Stimulated activated CD4-positive, alpha-beta T cell treated with anti-CD3 and anti-CD28 coated beads, Interleukin-12 subunit alpha, Interleukin-12 subunit beta, amount 100 ng/mL, for 4 hours (primary cell): Measurements from ENCODE around the gene HNF1A.

Experiments
- DNase-seq: peaks from one replicate; pipeline ENCODE4 v3.0.0-alpha.2; 2020

HNF1A gene

DNA sequence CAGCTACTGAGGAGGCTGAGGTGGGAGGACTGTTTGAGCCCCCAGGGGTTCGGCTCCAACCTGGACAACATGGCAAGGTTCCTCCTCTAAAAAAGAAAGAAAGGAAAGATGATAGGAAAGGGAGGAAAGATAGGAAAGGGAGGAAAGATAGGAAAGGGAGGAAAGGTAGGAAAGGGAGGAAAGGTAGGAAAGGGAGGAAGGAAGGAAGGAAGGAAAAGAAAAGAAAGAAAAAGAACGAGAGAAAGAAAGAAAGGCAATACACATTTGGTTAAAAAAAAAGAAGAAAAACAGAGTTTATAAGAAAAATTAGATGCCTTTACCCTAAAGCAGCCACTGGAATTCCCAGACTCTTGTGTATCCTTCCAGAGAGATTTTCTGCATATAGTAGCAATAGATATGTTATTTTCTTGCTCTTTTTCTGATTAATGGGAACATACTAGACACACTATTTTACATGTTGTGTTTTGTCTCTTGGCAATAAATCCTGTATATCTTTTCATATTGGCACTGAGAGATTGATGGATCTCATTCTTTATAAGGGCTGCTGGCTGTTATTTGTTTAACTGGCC, 12.2 kb downstream of the HNF1A start:
- DNase-seq, result no peak

- DNase-seq, result no peak
These were observed 13.6 kb downstream of the HNF1A start for GRCh38 chr12:120991965-120992364.

GRCh38 chr12:120992989-120993388, 14.6 kb downstream of the HNF1A start:
- no peak for DNase-seq

- DNase-seq, result no peak
These were observed 15.2 kb downstream of the HNF1A start for GRCh38 chr12:120993496-120993895.

DNA sequence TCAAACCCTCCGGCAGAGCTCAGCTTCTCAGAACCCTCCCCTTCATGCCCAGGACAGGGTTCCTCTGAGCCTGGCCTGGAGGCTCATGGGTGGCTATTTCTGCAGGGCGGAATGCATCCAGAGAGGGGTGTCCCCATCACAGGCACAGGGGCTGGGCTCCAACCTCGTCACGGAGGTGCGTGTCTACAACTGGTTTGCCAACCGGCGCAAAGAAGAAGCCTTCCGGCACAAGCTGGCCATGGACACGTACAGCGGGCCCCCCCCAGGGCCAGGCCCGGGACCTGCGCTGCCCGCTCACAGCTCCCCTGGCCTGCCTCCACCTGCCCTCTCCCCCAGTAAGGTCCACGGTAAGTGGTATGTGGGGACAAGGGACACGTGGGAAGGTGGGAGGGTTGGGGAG, 15.7 kb downstream of the HNF1A start:
- no peak for DNase-seq

DNA sequence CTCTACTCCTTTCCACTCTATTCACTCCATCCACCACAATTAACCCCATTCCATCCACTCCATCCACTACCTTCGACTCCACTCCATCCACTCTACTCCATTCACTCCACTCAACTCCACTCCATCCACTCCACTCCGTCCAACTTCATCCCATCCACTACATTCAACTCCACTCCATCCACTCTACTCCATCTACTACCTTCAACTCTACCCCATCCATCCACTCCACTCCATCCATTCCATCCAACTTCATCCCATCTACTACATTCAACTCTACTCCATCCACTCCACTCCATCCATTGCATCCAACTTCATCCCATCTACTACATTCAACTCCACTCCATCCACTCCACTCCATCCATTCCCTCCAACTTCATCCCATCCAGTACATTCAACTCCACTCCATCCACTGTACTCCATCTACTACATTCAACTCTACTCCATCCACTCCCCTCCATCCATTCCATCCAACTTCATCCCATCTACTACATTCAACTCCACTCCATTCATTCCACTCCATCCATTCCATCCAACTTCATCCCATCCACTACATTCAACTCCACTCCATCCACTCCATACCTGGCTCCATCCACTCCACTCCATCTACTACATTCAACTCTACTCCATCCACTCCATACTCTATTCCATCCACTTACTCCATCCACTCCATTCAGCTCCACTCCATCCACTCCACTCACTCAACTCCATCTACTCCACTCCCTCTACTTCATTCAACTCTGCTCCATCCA, 16.4 kb downstream of the HNF1A start:
- no peak for DNase-seq

DNA sequence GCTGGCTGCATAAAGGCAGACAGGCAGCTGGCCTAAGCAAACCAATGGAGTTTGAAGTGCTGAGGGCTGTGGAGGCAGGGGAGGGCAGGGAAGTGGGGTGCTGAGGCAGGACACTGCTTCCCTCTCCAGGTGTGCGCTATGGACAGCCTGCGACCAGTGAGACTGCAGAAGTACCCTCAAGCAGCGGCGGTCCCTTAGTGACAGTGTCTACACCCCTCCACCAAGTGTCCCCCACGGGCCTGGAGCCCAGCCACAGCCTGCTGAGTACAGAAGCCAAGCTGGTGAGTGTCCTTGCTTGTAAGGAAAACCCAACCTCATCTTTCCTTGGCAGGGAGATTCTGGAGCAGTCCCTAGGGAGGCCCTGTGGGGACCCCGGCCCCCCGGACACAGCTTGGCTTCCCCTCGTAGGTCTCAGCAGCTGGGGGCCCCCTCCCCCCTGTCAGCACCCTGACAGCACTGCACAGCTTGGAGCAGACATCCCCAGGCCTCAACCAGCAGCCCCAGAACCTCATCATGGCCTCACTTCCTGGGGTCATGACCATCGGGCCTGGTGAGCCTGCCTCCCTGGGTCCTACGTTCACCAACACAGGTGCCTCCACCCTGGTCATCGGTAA, 17.9 kb downstream of the HNF1A start:
- DNase-seq, result no peak

- no peak for DNase-seq
These were observed 19.1 kb downstream of the HNF1A start for GRCh38 chr12:120997448-120997847.

DNA sequence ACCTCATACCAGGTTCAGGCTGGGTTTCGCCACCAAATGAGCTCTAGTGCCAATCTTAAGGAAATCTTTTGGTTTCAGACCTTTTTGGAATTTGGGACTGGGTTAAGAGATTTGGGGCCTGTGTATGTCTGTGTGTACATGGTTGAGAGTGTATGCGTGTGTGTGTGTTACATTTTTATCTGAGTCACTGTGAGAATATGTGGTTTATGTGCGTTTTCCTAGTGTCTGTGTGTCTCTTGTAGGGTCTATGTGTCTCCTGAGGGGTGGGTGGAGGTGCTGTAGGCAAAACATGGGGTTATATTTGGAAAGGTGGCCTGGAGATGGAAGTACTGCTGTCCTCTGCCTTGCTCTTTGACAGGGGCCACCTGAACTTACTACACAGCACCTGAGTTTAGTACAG, 20.1 kb downstream of the HNF1A start:
- DNase-seq, result no peak

DNA sequence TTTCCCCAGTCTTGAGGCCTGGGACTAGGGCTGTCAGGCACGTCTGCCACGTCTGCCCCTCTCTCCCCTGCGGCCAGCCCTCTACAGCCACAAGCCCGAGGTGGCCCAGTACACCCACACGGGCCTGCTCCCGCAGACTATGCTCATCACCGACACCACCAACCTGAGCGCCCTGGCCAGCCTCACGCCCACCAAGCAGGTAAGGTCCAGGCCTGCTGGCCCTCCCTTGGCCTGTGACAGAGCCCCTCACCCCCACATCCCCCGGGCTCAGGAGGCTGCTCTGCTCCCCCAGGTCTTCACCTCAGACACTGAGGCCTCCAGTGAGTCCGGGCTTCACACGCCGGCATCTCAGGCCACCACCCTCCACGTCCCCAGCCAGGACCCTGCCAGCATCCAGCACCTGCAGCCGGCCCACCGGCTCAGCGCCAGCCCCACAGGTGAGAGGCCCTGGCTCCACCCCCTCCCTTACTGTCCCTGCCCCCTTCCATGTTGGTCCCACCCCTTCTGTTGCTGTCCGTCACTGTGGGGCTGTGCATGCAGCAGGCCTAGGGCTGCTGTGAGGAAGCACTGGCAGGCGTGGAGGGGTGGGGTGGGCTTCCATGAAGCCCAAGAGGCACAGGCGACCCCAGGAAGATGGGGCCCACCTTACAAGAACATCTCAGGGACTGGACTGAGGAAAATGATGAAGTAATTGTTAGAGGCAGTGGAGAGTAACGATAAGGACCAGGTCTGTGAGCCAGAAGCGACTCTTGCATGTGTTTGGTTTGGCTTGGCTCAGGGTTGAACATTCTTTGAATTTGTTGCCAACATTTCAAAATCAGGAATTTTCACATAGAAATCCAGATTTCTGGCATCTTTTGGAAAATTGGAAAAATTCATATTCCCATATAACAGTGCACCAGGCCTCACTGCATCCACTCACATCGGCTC, 21.1 kb downstream of the HNF1A start:
- no peak for DNase-seq

DNA sequence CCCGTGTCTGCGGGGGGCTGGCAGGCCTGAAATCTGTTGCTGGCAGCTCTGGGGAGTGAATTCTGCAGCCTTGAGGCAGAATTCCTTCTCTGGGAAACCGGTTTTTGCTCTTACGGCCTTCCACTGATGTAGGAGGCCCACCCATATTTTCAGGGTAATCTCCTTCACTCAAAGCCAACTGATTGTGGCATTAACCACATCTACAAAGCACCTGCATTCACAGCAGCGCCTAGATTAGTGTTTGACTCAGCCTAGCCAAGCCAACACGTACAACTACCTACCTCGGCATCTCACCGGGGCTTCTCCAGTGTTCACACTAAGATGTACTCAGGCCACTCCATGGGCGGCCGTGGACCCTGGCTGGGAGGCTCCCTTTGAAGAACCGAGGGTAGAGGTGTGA, 22.2 kb downstream of the HNF1A start:
- DNase-seq, result no peak

DNA sequence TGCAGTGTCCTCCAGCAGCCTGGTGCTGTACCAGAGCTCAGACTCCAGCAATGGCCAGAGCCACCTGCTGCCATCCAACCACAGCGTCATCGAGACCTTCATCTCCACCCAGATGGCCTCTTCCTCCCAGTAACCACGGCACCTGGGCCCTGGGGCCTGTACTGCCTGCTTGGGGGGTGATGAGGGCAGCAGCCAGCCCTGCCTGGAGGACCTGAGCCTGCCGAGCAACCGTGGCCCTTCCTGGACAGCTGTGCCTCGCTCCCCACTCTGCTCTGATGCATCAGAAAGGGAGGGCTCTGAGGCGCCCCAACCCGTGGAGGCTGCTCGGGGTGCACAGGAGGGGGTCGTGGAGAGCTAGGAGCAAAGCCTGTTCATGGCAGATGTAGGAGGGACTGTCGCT, 22.7 kb downstream of the HNF1A start:
- no peak for DNase-seq

GRCh38 chr12:121001841-121002483, 23.6 kb downstream of the HNF1A start:
- no peak for DNase-seq

GRCh38 chr12:121003650-121004049, 25.3 kb downstream of the HNF1A start:
- no peak for DNase-seq

DNA sequence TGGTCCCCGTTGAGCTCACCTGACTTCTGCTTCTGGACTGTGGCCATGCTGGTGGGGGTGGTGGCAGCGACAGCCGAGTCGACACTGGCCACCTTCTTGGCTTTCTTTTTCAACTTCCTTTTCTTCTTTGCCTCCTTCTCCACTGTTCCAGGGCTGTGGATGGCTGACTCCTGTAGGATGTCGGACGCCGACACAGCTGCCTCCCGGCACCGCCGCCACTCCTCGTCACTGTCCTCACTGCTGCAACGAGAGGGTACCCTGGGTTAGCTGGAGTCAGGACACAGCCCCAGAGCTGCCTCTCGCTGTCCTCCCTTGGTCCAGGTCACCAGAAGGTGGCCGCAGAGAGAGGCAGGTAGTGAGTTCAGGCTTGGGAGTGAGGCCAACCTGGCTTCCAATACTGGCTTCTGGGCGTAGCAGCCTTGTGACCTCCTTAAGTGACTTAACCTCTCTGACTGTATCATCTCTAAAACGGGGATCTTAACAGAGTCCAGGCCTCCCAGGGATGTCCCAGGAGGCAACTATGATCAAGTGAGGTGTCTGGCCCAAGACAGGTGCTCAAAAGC, 26.0 kb downstream of the HNF1A start:
- DNase-seq, result no peak

GRCh38 chr12:121005346-121005815, 27.0 kb downstream of the HNF1A start:
- peak; percentile 41 for DNase-seq

GRCh38 chr12:121008347-121009098, 30.2 kb downstream of the HNF1A start:
- no peak for DNase-seq

- no peak for DNase-seq
These were observed 31.4 kb downstream of the HNF1A start for GRCh38 chr12:121009741-121010140.

- no peak for DNase-seq
These were observed 32.5 kb downstream of the HNF1A start for GRCh38 chr12:121010860-121011259.

- DNase-seq, result no peak
These were observed 33.5 kb downstream of the HNF1A start for GRCh38 chr12:121011820-121012219.

- no peak for DNase-seq
These were observed 35.4 kb downstream of the HNF1A start for GRCh38 chr12:121013715-121014114.
